Left colon (tissue), 2 donors: ENCODE results near the gene TMEM184A. TPM values are rescaled to one million over a fixed set of nuclear protein-coding genes. Genes with fewer than 3 reads are reported as not detected.
A peak's percentile ranks its signal among the peaks of the same experiment; 100 is the strongest.

Experiments used
- ATAC-seq: fragments of 200-7000 bp; cut with Tn5 transposase; one replicate; pipeline ENCODE4 v1.9.1; 2020; ENCODE audit warnings: mild to moderate bottlenecking, moderate library complexity
- DNase-seq, 2 donors: peaks; one replicate each; pipeline ENCODE4 v3.0.0-alpha.2; 2020
- intact Hi-C, 2 donors: fragments of 100-400 bp; cut with DNase I in 1 of 2; cut with micrococcal nuclease in 1 of 2; formaldehyde crosslinking; loops; one replicate each; pipeline versions ENCODE4 v1.11.2 to v1.14.0; 2022; cut with DNase I, micrococcal nuclease
- total RNA-seq, 2 donors: library from RNA; stranded (reverse); fragmentation: NEBNext Ultra II Directional; extraction: Animal tissue kit (Norgen Biotek cat#: 25700); gene quantifications; one replicate each; pipeline ENCODE4 v1.2.1, GENCODE V29; 2021
- donor health status: DM: no; HTN: no; CAD: no.
- donor health status: DM: yes; HTN: yes; CAD: no.

Gene TMEM184A
- total RNA-seq, 2 donors from 2014 or later: 57.6 to 58.3 TPM

GRCh38 chr7:1572111-1572822 is 16.3 kb upstream of the TMEM184A start:
- no peak for ATAC-seq
- intact Hi-C loops: no loop called here
- no peak for DNase-seq

GRCh38 chr7:1569833-1570632 is 14.0 kb upstream of the TMEM184A start, which contains the start of gene PSMG3:
Gene PSMG3 (minus strand): TSS chr7:1570032. CDS start chr7:1569339, 693 bp downstream.
- intact Hi-C loops: no loop called here
- ATAC-seq (peak; percentile 68), DNase-seq (peak; percentile 90 to 96)

GRCh38 chr7:1569440-1569832 is 13.4 kb upstream of the TMEM184A start:
- no peak for ATAC-seq
- no peak for DNase-seq
- intact Hi-C loops: no loop called here

GRCh38 chr7:1569016-1569415 is 13.0 kb upstream of the TMEM184A start:
- ATAC-seq (no peak), DNase-seq (peak in 1 of 2 donors; percentile 37)
- intact Hi-C loops: no loop called here

- DNase-seq (no peak), ATAC-seq (no peak)
- intact Hi-C loops: no loop called here
Measured at GRCh38 chr7:1567896-1568510, 12.0 kb upstream of the TMEM184A start.

- ATAC-seq (peak; percentile 64), DNase-seq (peak; percentile 74 to 80)
- intact Hi-C loops: no loop called here
Measured at GRCh38 chr7:1567049-1567771, 11.2 kb upstream of the TMEM184A start.

GRCh38 chr7:1566687-1567048 is 10.7 kb upstream of the TMEM184A start:
- DNase-seq: peak; percentile 83 to 87
- intact Hi-C loops: no loop called here
- peak; percentile 59 for ATAC-seq

- no peak for DNase-seq
- intact Hi-C loops: no loop called here
- no peak for ATAC-seq
Measured at GRCh38 chr7:1564603-1565022, 8.6 kb upstream of the TMEM184A start.

GRCh38 chr7:1563981-1564602 is 8.1 kb upstream of the TMEM184A start:
- ATAC-seq: no peak
- DNase-seq: no peak
- intact Hi-C loops: no loop called here

GRCh38 chr7:1562597-1563051 is 6.6 kb upstream of the TMEM184A start:
- ATAC-seq (no peak), DNase-seq (no peak)
- intact Hi-C loops: no loop called here

- ATAC-seq (no peak), DNase-seq (no peak)
- intact Hi-C loops: no loop called here
Measured at GRCh38 chr7:1562116-1562515, 6.1 kb upstream of the TMEM184A start.

- no peak for DNase-seq
- no peak for ATAC-seq
- intact Hi-C loops: no loop called here
Measured at GRCh38 chr7:1561036-1561940, 5.3 kb upstream of the TMEM184A start.

GRCh38 chr7:1560620-1561031 is 4.6 kb upstream of the TMEM184A start:
- DNase-seq (peak in 1 of 2 donors; percentile 22), ATAC-seq (no peak)
- intact Hi-C loops: no loop called here

- peak; percentile 14 to 24 for DNase-seq
- ATAC-seq: no peak
- intact Hi-C loops: no loop called here
Measured at GRCh38 chr7:1559626-1560590, 3.9 kb upstream of the TMEM184A start.

- intact Hi-C loops: no loop called here
- ATAC-seq: peak; percentile 2
Measured at GRCh38 chr7:1558841-1559625, 3.0 kb upstream of the TMEM184A start.

More at GRCh38 chr7:1558841-1559625, 3.0 kb upstream of the TMEM184A start:
- DNase-seq: peak in 1 of 2 donors; percentile 49
